DMS79 (cell line): ENCODE data around the gene VSIG1.

Experiments used
- DNase-seq: peaks from one replicate; lab custom pipeline; 2025; lab: John Stamatoyannopoulos, UW

The VSIG1 gene

DNA sequence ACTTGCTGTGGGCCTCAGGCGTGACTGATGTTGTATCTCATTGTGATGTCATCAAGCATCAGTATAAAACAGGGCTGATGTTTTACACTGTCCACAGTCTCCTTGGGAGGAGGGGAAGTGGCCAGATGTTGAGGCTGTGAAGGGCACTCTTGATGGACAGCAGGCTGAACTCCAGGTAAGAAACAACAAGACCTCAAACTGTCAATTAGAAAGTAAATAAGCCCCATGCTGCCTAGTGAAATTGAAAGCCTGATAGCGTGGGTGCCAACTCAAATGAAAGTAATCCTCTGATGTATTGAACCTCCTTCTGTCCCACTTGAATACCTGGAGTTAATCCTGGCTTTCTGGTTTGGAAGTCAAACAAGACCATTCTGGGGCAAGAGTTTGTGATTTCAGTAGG lies 19.7 kb downstream of the VSIG1 start:
- DNase-seq: no peak

DNA sequence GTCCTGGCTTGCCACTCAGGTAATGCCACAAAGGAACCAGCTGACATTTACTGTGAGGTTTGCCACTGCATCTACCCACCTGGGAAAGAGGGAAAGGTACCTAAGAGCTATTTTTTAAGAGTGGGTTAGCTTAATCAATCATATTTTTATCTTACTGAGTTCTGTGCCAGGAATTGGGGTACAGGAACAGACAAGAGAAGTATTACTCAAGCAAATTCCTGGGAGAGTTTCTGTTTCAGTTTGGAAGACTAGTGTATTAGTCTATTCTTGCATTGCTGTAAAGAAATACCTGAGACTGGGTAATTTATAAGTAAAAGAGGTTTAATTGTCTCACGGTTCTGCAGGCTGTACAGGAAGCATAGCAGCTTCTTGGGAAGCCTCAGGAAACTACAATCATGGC lies 23.3 kb downstream of the VSIG1 start:
- DNase-seq: no peak

DNA sequence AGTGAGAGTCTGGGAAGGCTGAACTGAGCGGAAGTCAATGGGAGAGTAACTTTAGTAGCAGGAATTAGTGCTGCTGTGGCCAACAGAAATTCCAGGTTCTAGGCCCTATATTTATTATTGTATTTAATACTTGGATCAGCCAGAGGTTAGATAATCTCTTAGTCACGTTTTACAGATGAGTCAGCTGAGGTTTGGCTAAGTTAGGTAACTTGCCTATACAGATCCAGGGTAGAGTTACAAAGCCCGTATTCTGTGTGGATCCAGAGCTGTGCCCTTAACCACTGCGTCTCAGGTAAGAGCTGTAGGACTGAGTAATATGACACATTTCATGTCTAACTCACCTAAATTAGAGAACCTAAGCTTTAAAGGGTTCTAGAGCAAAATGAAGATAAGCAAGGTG lies 26.0 kb downstream of the VSIG1 start:
- no peak for DNase-seq

DNA sequence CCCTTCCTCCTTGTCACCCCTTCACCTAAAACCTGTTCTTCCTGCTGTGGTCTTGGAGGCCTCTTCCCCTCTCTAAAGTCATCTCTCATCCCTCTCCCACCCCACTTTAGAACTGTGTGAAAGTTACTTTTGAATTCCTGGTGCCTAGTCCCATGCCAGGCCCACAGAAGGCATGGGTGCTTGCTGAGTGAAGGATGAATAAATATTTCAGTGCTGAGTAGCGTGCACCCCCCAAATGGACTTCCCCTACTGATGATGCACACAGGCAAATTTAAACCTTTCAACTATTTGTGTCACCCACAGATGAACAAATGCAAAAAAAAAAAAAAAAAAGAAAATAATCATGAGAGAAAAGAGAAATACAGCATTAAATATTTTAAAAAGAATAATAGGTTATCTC lies 26.7 kb downstream of the VSIG1 start:
- DNase-seq: no peak

DNA sequence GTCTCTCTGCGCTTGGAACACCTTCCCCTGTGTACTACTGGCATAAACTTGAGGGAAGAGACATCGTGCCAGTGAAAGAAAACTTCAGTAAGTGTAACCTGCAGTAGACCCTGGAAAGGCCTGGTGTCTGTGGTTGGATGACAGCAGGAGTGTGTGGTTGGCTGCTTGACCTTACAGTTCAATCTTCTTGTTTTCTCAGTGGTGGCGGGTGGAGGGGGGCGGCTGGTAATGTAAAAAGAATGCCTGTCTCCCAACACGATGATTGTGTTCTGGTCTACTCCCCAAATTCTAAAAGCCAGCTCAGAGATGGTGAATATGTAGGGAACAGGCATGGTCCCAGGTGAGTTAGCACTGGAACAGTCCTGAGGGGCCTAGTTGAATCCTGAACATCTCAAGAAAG lies 27.9 kb downstream of the VSIG1 start:
- no peak for DNase-seq

DNA sequence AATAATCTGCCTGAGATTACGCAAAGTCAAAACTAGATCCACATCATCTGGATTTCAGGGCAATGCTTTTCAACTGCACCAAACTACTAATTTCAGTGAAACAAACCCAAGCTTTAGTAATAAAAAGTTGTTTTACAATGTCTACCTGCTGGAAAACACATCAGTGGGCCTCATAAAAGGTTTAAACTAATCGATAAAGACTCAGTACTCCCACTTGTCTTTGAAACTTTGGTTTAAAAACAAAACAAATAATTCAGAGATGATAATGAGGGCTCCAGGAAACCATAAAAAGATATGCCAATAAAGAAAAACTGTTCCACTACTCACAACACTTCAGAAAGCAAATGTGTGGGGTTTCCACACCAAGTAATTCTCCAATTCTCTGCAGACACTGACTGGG lies 36.2 kb downstream of the VSIG1 start:
- no peak for DNase-seq

DNA sequence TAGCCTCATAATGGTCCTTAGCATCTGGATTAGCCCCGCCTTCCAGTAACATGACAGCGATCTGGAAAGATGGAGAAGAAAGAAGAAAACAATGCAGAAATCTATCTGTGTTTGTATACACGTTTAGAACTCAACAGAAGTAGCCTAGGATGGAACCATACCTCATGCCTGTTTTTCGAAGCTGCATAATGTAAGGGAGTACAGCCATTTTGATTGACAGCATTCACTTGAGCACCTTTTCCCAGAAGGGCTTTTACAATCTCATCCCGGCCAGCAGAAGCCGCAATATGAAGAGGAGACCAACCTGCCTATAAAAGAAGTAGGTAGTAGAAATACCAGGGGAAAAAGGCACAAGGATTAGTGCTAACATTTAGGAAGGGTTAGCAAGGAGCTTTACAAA lies 42.9 kb downstream of the VSIG1 start:
- DNase-seq: no peak

DNA sequence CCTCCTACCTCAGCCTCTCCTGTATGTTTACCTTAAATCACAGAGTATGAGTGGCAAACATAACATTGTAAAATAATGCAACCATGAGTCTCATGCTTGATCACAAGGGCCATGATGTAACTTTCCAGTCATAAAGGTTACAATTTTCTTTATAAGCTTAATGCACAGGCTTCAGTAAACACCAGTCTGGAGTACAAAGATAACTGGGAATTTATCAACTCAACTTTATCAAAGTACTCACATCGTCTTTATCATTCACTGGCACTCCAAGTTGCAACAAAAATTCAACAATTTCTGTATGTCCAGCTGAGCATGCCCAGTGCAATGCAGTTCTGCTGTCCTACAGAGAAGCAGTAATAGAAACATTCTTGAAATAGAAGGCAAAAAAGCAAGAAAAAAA lies 43.6 kb downstream of the VSIG1 start:
- no peak for DNase-seq

DNA sequence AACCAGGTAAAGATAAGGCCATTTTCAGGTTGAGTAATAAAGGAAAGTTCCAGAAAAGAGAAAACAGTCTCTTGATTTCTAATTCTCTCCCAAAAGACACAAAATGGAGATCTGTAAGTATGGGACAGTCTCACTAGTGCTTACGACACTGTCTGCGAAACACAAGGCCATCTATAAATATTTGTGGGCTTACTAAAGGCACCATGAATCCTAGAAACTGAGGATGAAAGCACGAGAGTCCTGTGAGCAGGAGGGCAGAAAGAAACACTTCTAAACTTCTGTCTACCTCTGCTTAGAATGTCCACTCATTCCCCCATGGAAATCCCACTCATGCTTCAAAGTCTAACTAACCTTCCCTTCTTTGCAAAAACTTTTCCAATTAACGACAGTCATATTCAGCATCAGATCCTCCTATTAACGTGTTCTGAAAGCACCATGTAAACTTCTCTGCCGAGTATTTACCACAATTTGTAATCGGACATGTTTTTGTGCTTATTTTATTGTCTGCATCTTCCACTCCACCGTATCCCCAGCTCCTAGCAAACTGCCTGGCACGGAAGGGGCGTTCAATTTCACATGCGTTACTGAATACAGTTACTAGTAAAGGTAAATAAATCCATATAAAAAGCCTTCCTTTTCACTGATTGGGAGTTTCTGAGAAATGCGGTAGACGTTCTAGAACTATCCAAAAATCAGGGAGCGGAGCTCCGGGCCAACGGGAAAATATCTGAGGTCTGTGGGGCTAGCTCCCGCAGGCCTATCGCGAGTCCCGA lies 45.8 kb downstream of the VSIG1 start:
- no peak for DNase-seq

DNA sequence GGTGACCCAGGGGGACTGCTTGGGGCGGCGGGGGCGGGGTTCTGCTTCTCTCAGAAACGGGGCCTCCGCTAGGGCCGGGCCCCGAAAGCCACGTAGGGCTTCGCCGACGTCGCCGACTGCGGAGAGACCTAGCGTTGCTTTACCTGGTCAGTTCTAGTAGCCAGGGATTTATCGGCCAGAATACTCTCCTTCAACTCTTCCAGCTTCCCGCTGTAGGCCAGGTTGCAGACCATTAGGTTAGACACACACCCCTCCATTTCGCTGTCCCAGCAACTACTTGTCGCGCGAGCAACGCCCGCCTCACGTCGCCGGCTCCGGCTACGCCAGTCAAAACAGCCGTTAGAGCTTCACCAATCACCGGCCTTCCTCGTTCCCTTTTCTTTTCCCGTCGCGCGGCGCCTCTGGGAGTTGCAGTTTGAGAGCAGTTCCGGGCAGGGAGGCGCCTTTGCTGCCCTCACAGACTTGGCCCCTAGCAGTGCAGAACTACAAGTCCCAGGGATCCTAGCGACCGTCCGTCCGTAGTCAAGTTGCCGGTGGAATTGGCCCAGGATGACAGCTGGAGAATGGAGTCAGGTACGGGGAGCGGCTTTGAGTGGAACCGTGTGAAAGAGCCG lies 46.5 kb downstream of the VSIG1 start, which contains the start of the genes ATG4A and PSMD10:
Gene ATG4A, plus strand, starts transcription at position 515 of the 614 bp plus-strand sequence. Its CDS starts 49 bp downstream, at position 564.
Gene PSMD10, minus strand, starts transcription at position 279 of the 614 bp plus-strand sequence. Its CDS starts 22 bp downstream, at position 257.
- peak; percentile 89 for DNase-seq

DNA sequence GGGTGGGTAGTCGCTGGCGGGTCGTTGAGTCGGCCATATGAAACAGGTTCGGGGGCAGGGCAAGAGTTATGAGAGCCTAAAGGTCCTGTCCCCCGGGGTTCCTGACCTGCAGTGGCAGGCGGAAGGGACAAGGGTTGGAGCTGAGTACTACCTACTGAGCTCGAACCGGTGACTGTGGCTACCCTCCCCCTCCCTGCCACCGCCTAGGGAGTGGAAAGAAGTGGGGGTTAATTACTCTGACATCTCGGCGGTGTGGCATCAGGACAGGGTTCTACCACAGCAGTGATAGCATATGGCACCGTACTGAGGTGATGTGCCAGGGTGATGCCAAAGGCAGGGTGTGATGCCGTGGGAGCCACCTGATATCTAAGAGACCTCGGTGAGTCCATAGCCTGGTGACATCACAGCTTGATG lies 47.0 kb downstream of the VSIG1 start:
- DNase-seq: peak; percentile 32

DNA sequence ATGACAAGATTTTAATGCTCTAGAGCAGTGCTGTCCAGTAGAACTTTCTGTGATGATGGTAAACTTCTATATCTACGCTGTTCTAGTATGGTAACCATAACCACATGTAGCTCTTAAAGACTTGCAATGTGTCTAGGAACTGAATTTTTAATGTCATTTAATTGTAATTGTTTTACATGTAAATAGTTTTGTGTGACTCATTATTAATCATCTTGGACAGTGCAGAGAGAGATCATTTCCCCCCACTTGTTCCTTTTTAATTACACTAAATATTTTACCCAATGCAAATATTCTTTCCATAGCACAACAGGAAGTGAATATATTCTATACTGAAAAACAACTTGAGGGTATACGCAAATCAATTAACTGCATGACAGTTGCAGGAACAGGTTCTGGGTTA lies 52.5 kb downstream of the VSIG1 start:
- DNase-seq: no peak

DNA sequence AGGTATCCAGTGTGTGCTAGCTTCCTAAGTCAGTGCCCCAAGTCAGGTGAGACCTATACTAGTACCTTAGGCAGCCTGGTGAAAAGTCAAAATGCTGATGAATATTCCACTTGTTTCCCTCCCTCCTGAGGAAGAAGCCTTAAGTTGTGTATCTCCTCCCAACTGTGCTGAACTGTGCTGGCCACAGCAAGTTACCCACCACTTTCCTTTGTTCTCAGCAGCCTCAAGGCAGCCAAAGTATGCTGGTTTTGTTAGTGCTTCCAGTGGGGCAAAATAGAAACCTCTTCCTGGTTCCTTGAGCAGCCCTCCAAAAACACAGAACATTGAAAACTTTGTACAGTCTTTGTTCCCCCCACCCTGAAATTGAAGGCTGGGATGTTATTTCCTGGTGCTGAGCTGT lies 60.6 kb downstream of the VSIG1 start:
- DNase-seq: no peak

DNA sequence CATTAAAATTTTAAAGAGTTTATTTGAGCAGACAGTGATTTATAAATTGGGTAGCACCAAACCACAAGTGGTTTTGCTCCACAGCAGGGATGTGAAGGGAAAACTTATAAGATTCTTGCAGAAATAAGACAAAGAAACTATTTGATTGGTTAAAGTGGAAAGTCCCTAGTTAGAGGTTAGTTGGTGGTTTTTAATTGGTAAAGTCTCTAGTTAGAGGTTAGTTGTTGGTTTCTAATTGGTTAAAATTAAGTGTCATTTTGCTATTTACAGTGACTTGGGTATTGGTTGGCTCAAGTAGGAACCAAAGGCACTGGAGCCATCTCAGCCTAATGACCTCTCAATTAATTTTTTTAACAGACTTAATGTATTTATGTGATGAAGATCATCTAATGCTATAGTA lies 69.7 kb downstream of the VSIG1 start:
- no peak for DNase-seq

DNA sequence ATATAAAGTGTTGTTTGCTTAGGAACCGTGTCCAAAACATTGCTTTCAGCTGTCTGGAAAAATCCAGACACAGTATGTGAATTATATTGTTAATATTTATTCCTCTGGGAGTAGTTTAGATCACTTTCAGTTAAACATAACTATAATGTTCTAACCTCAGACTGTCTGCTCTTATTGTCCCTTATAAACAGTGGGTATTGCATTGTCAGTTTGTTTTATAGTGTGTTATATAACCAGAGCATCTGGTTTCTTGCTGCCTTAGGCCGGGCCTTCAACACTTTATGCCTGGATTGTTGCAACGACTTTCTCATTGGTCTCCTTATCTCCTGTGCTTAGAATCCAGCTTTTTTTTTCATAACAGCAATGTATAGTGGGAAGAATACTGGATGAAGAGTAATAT lies 73.1 kb downstream of the VSIG1 start:
- no peak for DNase-seq

DNA sequence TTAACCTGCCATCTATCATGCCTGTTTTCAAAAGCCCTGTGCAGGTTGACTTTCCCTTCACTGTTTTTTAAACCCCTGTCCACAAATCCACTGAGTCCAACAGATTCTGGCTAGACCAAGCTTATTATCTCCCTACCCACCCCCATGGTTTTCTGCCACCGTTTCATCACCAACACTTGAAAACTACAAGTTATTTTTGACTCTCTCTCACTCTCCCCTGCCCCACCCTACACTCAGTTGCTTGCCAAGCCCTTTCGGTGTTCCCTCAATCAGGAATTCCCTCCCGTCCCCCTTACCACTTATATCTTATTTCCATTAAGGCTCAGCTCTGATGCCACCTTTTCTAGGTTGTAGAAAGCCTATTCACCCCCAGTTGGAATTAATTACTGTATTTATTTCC lies 76.4 kb downstream of the VSIG1 start:
- DNase-seq: no peak

DNA sequence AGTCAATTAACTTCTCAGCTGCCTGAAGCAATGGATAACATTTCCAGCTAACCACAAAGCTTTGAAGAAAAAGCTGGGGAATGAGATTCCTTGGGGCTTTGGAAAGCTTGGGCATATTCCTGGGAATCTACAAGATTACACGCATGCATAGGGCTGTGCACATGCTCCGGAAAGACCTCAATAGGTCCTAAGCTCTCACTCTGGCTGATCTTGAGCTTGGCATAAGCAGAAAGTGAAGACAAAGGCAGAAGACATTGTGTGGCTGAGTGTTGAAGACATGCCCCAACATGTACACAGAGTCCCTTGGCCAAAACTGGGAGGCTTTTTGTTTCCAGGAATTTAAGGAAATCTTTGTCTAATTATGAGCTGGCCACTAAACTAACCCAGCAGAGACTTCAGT lies 77.9 kb downstream of the VSIG1 start:
- no peak for DNase-seq

DNA sequence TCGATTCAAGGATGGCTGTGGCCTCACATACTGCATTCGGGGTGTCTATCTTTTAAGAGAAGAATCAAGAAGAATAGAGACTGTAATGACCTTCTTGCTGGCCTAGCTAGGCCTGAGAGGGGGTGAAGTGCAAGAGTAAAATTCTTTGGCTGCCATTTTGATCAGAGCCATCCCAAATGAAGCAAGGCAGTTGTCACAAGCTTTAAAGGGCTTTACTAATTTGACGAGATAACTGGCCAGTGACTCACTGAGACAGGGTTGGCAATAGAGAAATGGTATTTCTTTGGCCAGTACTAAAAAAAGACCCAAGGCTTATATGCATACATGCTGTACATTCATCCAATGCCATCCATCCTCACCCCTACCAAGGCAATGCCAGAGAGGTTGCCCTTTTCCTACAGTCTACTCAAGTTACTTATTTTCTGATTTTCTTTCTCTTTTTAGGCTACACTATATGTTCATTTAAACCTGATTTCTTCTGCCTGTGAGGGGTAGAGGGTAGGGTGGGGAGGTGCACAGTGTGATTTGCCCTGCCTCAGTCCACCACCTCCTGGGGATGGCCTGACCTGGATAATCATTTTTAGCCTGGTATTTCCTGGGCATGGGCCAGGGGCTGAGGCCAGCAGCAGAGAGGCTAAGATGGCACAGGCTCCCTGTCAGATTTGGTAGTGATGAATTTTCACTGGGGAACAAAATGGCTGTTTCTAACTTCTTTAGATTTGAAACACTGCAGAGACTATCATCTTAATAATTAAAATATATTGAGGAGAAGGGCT lies 78.9 kb downstream of the VSIG1 start:
- DNase-seq: no peak

DNA sequence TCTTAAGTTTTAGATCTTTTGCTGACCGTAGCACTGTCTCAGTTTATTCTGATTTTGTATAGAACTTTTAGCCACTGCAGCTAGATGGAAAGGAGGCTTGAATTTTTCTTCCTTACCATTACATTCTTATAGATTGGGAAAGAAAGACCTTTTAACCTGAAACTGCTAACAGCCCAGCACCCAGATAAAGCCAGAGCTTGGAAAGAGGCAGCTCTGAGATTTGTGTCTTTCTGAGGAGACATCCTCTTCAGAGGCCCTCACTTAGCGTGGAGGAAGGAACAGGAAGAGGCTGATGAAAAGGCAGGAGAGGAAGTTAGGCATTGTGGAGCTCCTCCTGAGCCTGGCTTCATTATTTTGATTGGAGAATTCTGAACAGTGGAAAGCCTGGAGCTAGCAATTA lies 81.8 kb downstream of the VSIG1 start:
- no peak for DNase-seq

DNA sequence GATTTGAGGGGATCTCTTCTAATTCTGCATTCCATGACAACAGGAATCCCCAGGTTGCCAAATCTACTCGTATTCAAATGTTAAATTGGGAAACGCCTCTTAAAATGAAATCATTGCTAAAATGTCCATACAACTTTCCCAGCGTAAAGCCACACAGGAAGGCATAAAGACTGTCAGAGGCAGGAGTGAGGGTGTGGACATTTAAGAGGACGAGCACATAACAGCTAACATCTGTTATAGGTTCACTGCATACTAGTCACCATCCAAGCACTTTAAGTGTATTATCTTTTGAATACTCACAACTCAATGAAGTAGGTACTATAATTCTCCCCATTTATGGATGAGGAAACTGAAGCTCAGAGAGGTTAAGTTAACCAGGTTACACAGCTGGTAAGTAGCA lies 82.3 kb downstream of the VSIG1 start:
- DNase-seq: no peak
